Measurements from ENCODE around the gene RTL1.

The RTL1 gene

GRCh38 chr14:100898465-100898864 is 5.1 kb downstream of the RTL1 start:
- DNase-seq, result no peak

GRCh38 chr14:100896369-100897060 is 7.0 kb downstream of the RTL1 start:
- DNase-seq, result no peak

- DNase-seq, result no peak
These were observed 8.1 kb downstream of the RTL1 start for GRCh38 chr14:100895411-100895810.

GRCh38 chr14:100894416-100894815 is 9.1 kb downstream of the RTL1 start:
- DNase-seq, result no peak

- no peak for DNase-seq
These were observed 9.8 kb downstream of the RTL1 start for GRCh38 chr14:100893760-100894159.

GRCh38 chr14:100893228-100893601 is 10.3 kb downstream of the RTL1 start:
- DNase-seq, result no peak

- DNase-seq, result no peak
These were observed 10.9 kb downstream of the RTL1 start for GRCh38 chr14:100892496-100893227.

- DNase-seq, result no peak
These were observed 11.7 kb downstream of the RTL1 start for GRCh38 chr14:100891501-100892445.

- DNase-seq, result no peak
These were observed 12.5 kb downstream of the RTL1 start for GRCh38 chr14:100891051-100891450.

GRCh38 chr14:100890061-100890850 is 13.3 kb downstream of the RTL1 start:
- DNase-seq, result no peak

- DNase-seq, result no peak
These were observed 13.9 kb downstream of the RTL1 start for GRCh38 chr14:100889641-100890040.

GRCh38 chr14:100888789-100889315 is 14.7 kb downstream of the RTL1 start:
- DNase-seq, result no peak

GRCh38 chr14:100887728-100888335 is 15.7 kb downstream of the RTL1 start:
- DNase-seq, result no peak

- DNase-seq, result no peak
These were observed 17.9 kb downstream of the RTL1 start for GRCh38 chr14:100885617-100886016.

- no peak for DNase-seq
These were observed 18.3 kb downstream of the RTL1 start for GRCh38 chr14:100885196-100885595.

GRCh38 chr14:100884456-100884855 is 19.1 kb downstream of the RTL1 start:
- no peak for DNase-seq

GRCh38 chr14:100883789-100884101 is 19.8 kb downstream of the RTL1 start:
- no peak for DNase-seq

GRCh38 chr14:100882991-100883788 is 20.3 kb downstream of the RTL1 start:
- DNase-seq, result no peak

- no peak for DNase-seq
These were observed 21.2 kb downstream of the RTL1 start for GRCh38 chr14:100882026-100882967.
